ENCODE data around the gene IFT43.

The IFT43 gene

DNA sequence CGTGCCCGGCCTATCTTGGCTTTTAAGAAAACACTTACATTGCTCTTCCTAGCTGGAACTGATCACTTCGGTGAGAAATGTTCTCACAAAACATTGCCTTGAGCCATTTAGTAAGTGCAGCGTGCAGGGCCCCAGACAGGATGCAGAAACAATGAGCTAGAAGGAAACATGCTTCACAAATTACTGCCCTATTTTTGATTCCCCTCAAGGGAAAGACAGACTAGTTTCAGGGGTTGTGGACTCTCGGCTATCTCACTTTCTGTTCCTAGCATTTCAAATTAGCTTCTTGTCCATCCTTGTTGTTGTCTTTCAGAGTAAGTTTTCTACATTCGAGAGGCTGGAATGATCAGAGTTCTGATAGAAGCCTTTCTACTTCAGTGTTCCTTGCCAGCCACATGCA lies 25.3 kb upstream of the IFT43 start:
- no peak for DNase-seq (ENCODE audit: low spot score)
- TF ChIP-seq, protein P1, sequence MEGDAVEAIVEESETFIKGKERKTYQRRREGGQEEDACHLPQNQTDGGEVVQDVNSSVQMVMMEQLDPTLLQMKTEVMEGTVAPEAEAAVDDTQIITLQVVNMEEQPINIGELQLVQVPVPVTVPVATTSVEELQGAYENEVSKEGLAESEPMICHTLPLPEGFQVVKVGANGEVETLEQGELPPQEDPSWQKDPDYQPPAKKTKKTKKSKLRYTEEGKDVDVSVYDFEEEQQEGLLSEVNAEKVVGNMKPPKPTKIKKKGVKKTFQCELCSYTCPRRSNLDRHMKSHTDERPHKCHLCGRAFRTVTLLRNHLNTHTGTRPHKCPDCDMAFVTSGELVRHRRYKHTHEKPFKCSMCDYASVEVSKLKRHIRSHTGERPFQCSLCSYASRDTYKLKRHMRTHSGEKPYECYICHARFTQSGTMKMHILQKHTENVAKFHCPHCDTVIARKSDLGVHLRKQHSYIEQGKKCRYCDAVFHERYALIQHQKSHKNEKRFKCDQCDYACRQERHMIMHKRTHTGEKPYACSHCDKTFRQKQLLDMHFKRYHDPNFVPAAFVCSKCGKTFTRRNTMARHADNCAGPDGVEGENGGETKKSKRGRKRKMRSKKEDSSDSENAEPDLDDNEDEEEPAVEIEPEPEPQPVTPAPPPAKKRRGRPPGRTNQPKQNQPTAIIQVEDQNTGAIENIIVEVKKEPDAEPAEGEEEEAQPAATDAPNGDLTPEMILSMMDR (IDR thresholded peaks at IDR 0.05): no peak
- H3K27ac ChIP-seq: no peak overlapping the region
- H3K4me3 ChIP-seq: no peak overlapping the region

DNA sequence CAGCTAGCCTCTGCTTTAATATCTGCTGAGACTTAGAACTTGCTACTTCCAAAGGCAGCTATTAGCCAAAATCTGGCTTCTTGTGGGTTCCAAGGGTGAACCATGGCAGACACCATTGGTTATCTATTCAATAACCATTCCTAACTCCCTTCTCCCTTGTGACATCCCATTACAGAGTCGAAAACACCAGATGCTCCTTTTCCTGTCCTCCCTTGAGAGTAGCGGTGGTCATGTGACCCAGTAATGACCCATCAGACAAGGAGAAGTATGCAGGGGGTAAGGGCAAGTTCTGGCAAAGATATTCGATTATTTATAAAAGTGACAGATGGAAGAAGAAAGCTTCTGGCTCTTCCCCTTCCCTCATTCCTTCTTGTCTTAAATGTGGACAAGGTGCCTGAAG lies 23.9 kb upstream of the IFT43 start:
- Histone ChIP-seq H3K27ac (no peak overlapping the region), H3K4me3 (no peak overlapping the region)
- TF ChIP-seq, protein P1 (IDR thresholded peaks at IDR 0.05): no peak
- no peak for DNase-seq (ENCODE audit: low spot score)

DNA sequence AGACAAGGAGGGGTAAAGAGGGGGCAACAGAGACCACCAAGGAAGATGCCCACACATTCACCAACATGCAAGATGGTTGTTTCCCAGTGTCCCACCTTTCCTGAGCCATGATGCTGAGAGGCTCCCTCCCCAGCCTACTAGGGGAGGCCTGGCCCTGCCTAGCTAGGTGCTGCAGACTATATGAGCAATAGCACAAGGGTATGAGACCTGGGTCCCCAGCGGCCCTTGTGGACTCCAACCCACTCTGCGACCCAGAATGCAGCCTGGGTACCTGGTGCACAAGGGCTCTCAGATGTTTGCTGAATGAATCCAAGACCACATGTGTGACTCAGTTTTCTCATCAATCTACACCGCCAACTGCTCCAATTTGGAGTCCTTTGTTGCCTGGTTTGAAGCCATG lies 17.7 kb upstream of the IFT43 start:
- DNase-seq (ENCODE audit: low spot score): no peak
- TF ChIP-seq, protein P1 (IDR thresholded peaks at IDR 0.05): no peak
- Histone ChIP-seq H3K4me3 (no peak overlapping the region), H3K27ac (no peak overlapping the region)

DNA sequence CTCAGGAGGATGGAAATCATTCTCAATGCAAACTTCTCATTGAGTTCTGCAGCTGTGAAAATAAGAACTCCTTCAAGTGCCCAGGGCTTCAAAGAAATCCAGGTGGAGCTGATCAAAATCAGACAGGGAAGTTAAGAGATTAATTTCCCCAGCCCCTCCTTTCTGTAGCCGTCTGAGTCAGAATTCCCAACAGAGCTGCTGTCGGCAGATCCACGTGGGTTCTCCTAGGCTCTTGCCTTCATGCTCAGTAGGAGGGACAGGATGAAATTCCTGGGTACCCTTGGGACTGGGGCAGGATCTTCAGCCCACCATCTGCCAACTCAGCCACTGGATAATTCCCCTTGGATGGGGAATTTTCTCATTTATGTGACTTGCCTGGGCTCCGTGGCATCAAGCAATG lies 17.1 kb upstream of the IFT43 start:
- DNase-seq (ENCODE audit: low spot score): no peak
- no peak overlapping the region for H3K4me3 ChIP-seq
- peak overlapping the region in 1 of 2 donors; percentile 44 for H3K27ac ChIP-seq

GRCh38 chr14:75969126-75969525 lies 16.4 kb upstream of the IFT43 start:
- Histone ChIP-seq H3K27ac (peak overlapping the region in 1 of 2 donors; percentile 44), H3K4me3 (no peak overlapping the region)
- TF ChIP-seq, protein P1 (IDR thresholded peaks at IDR 0.05): no peak
- no peak for DNase-seq (ENCODE audit: low spot score)

More for the DNA sequence above, 17.1 kb upstream of the IFT43 start:
- TF ChIP-seq, protein P1 (IDR thresholded peaks at IDR 0.05): no peak

- TF ChIP-seq, protein P1 (IDR thresholded peaks at IDR 0.05): no peak
- H3K27ac ChIP-seq: no peak overlapping the region
- DNase-seq (ENCODE audit: low spot score): no peak
Observed at GRCh38 chr14:75969891-75970290, 15.7 kb upstream of the IFT43 start.

DNA sequence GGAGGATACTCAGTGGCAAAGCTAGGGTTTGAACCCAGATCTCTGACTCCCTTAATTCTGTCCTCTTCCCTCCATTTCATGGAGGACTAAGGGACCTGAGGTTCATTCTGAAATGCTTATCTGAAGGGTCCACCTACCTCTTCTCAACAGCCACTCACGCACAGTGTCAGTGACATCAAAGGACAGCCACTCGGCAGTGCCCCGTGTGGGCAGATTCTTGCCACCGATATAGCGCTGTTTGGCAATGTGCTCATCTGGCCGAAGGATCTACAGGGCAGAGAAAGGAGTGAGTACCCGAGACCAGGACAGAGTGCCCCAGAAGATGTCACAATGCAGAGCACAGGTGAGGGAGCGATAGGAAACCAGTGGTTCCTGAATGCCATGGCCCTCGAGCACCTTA lies 14.6 kb upstream of the IFT43 start:
- Histone ChIP-seq H3K27ac (no peak overlapping the region), H3K4me3 (no peak overlapping the region)
- TF ChIP-seq, protein P1 (IDR thresholded peaks at IDR 0.05): no peak
- no peak for DNase-seq (ENCODE audit: low spot score)

More at GRCh38 chr14:75969891-75970290, 15.7 kb upstream of the IFT43 start:
- no peak overlapping the region for H3K4me3 ChIP-seq

All from coronary artery (tissue), 2 donors.